Chondrocyte (in vitro differentiated cells): ENCODE results near the gene GLYATL1B. TPM values are rescaled to one million over a fixed set of nuclear protein-coding genes. Genes with fewer than 3 reads are reported as not detected.
"Not testable (repeated sequence)": the region's sequence is repeated elsewhere in the genome, so short reads cannot be mapped to it uniquely, and the experiment has no call there.

Experiments used
- DNase-seq: peaks from one replicate; pipeline ENCODE4 v3.0.0; 2021; ENCODE audit warnings: mixed read lengths, low spot score
- H3K27ac Mint-ChIP-seq: one replicate; pipeline ENCODE4 v1.8.0; 2021; ENCODE audit warnings: mild to moderate bottlenecking, moderate library complexity, mixed read lengths; ENCODE audit not compliant: unreplicated experiment
- H3K27me3 Mint-ChIP-seq: 2 replicates; pipeline ENCODE4 v1.8.0; 2021; ENCODE audit warnings: low read depth, mixed read lengths
- H3K36me3 Mint-ChIP-seq: 2 replicates; pipeline ENCODE4 v1.8.0; 2021; ENCODE audit warnings: low read depth, mixed read lengths
- H3K4me1 Mint-ChIP-seq: 2 replicates; pipeline ENCODE4 v1.8.0; 2021; ENCODE audit warnings: low read depth, mild to moderate bottlenecking, mixed read lengths
- H3K4me3 Mint-ChIP-seq: one replicate; pipeline ENCODE4 v1.8.0; 2021; ENCODE audit warnings: mild to moderate bottlenecking, moderate library complexity, mixed read lengths; ENCODE audit not compliant: unreplicated experiment
- H3K9me3 Mint-ChIP-seq: 2 replicates; pipeline ENCODE4 v1.8.0; 2021; ENCODE audit warnings: low read depth, mixed read lengths
- total RNA-seq: library from RNA; stranded (reverse); gene quantifications from 3 replicates; pipeline ENCODE4 v1.2.1, GENCODE V29; 2021
- TF ChIP-seq, protein P1 (sequence below): fragments of 200-600 bp; sonication (generic); IDR thresholded peaks from 2 replicates; pipeline ENCODE4 v1.5.0; 2021; ENCODE audit warnings: antibody characterized with exemption, mild to moderate bottlenecking, moderate library complexity

Gene GLYATL1B
- total RNA-seq, 1 donor from 2014 or later, result not detected

DNA sequence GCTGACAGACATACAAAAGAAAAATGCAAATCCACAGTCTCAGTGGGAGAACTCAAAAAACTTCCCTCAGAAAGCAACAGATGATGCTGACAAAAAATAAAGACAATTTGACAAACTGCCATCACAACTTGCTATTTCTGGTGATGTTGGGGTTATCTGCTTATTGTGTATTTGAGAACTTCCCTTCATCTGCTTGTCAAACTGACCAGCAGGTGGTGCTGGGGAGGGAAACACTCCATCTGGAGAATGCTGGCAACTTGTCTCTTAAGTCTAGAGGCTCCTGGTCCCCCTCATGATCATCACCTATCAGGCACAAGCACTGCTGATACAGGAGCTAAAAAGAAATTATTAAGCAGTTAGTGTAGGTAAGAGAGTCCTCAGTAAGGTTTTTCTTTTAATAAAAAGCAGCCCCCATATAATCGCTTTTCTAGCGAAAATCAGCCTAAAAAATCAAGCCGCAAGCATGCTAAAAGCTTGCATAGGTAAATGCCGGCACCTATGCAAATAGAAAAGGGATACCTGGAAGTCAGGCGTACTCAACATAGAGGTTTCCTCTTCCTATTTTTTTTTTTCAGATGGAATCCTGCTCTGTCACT lies 11.1 kb downstream of the GLYATL1B start:
- H3K27ac Mint-ChIP-seq, result no peak overlapping the region
- H3K4me1 Mint-ChIP-seq, result peaks cover 5% of the 10 kb centered on the region
- H3K4me3 Mint-ChIP-seq, result no peak overlapping the region
- no peaks in the 10 kb centered on the region for H3K9me3 Mint-ChIP-seq
- H3K36me3 Mint-ChIP-seq, result no peaks in the 10 kb centered on the region
- H3K27me3 Mint-ChIP-seq, result peaks cover 69% of the 10 kb centered on the region
- TF ChIP-seq, protein P1, sequence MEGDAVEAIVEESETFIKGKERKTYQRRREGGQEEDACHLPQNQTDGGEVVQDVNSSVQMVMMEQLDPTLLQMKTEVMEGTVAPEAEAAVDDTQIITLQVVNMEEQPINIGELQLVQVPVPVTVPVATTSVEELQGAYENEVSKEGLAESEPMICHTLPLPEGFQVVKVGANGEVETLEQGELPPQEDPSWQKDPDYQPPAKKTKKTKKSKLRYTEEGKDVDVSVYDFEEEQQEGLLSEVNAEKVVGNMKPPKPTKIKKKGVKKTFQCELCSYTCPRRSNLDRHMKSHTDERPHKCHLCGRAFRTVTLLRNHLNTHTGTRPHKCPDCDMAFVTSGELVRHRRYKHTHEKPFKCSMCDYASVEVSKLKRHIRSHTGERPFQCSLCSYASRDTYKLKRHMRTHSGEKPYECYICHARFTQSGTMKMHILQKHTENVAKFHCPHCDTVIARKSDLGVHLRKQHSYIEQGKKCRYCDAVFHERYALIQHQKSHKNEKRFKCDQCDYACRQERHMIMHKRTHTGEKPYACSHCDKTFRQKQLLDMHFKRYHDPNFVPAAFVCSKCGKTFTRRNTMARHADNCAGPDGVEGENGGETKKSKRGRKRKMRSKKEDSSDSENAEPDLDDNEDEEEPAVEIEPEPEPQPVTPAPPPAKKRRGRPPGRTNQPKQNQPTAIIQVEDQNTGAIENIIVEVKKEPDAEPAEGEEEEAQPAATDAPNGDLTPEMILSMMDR, result peak; percentile 84
- no peak for DNase-seq

DNA sequence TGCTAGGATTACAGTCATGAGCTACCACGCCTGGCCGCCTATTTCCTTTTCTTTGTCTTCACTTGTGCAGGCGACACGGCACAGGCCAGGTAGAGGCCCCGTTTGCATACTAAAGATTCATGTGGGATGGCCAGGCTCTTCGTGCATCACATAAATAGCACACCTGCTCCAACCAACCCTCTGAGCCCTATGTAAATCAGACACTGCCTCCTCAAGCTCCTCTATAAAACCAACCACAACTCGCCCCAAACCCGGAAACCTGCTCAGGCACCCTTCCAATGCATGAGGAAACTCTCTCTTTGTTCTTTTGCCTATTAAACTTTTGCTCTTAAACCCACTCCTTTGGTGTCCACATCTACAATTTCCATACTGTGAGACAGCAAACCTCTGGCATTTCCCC lies 11.8 kb downstream of the GLYATL1B start:
- not testable (repeated sequence) for H3K27ac Mint-ChIP-seq, H3K9me3 Mint-ChIP-seq, H3K4me3 Mint-ChIP-seq, H3K36me3 Mint-ChIP-seq, H3K4me1 Mint-ChIP-seq, DNase-seq
- peaks cover 62% of the 10 kb centered on the region for H3K27me3 Mint-ChIP-seq

DNA sequence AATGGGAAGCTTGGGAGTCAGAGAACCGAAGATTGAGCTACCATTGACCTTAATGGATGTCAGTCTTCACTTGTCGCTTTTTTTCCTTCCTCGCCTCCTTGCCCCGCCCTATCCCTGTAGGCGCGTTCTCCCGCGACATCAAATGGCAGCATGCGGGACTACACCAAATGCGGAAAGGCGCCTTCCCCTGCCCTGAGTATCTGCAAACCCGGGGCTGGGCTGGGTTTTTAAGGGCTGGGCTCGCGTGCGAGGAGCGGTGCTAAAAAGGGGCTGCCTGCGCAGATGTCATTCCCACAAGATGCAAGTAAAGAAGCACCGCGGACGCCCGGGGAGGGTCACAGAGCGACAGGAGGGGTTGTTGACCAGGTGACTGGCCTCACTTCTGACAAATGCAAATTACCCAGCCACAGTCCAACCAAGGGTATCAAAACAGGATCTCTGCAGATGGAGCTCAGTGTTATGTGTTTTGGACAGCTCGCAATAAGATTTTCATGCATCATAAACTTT lies 16.2 kb downstream of the GLYATL1B start:
- H3K4me3 Mint-ChIP-seq, result peak overlapping the region; percentile 44
- no peak overlapping the region for H3K27ac Mint-ChIP-seq
- H3K9me3 Mint-ChIP-seq, result no peaks in the 10 kb centered on the region
- no peak for DNase-seq
- peaks cover 43% of the 10 kb centered on the region for H3K27me3 Mint-ChIP-seq
- TF ChIP-seq, protein P1, result peak; percentile 45
- H3K4me1 Mint-ChIP-seq, result peaks cover 18% of the 10 kb centered on the region
- H3K36me3 Mint-ChIP-seq, result no peaks in the 10 kb centered on the region

DNA sequence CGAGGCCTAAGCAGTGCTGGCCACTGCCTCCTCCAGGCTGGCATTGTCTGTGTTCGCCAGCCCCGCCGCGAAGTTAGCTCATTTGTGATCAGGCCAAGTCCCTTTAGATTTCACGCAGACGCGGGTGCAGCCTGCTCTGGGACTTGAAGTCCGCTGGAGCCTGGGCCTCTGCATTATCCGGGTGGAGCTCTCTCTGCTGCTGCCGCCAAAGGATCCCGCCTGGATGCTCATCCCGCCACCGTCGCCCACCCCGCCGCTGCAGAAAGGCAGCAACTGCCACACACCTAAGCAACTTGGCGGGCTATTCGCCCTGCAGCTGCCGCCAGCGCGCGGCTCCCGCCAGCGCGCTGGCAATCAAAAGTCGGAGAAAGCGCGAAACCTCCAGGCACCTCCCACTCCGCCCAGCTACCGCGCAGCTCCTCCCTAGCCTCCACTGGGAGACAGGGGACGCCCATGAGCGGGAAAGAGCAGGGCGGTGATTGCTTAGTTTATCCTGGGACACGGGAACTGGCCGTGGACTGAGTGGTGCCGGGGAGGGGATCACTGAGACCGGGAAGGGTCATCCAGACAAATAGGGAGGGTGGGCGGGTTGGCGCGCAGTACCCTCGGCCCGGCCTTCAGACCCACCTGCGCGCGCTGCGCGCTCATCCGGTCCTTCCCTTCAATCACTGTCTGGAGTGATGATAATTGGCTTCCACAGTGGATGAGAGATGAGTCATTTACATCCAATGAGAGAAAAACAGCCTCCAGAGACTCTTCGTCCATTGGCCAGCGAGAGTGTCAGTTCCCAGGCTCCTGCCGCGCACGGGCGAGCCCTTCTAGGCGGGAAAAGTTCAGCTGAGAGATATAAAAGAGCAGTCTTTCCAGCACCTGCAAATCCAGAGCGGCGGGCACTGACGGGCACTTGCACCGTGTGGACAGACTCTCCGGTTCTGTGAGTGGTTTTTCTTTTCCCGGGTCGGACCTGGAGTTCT lies 20.5 kb downstream of the GLYATL1B start, which contains the start of gene FAM111B:
TSS of gene FAM111B (plus strand) at position 875 of the 974 bp plus-strand sequence. CDS start 2,389 bp downstream, outside the sequence.
- TF ChIP-seq, protein P1, result peak; percentile 51
- Mint-ChIP-seq H3K9me3 (no peaks in the 10 kb centered on the region), H3K36me3 (no peaks in the 10 kb centered on the region), H3K4me3 (peak within 1 kb of the TSS; percentile 78), H3K27me3 (peaks cover 13% of the 10 kb centered on the region), H3K27ac (no peak within 1 kb of the TSS), H3K4me1 (peaks cover 24% of the 10 kb centered on the region)
- peak; percentile 92 for DNase-seq

DNA sequence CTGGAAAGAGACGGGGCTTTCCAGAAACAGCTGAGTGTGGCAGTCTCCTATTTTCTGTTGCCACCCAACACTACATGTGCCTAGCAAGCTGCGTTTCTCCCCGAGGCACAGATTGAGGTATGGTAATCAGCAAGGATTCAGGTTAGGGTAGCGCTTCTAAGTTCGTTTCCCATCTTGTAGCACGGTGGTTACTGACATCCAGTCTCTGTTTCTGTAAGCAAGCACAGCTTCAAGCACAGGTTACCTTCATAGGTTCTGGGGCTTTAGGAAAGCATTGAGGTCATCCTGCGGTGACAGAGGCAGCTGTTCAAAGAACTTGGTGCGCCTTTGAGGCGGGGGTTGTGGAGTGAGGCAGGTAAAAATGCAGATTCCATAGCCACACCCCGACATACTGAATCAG lies 21.6 kb downstream of the GLYATL1B start:
- DNase-seq, H3K27ac Mint-ChIP-seq, H3K9me3 Mint-ChIP-seq, H3K27me3 Mint-ChIP-seq, H3K36me3 Mint-ChIP-seq: not testable (repeated sequence)
- peaks cover 18% of the 10 kb centered on the region for H3K4me1 Mint-ChIP-seq
- H3K4me3 Mint-ChIP-seq, result peak overlapping the region; percentile 78

DNA sequence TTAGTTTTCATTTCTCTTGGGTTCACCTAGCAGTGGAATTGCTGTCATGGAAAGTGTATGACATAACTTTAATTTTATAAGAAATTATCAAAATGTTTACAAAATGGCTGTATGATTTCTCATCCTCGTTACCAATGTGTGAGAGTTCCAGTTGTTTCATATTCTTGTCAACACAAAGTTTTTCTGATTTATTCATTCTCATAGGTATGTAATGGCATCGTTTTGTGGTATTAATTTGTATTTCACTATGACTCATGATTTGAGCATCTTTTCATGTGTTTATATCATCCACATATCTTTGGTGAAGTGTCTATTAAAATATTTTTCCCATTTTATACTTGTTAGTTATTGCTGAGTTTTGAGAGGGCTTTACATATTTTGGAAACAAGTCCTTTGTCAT lies 26.4 kb downstream of the GLYATL1B start:
- Mint-ChIP-seq H3K36me3 (peaks cover 2% of the 10 kb centered on the region), H3K4me3 (no peak overlapping the region), H3K9me3 (peaks cover 4% of the 10 kb centered on the region), H3K27ac (no peak overlapping the region), H3K27me3 (no peaks in the 10 kb centered on the region), H3K4me1 (peaks cover 4% of the 10 kb centered on the region)
- DNase-seq, result no peak
- TF ChIP-seq, protein P1, result no peak
